Activated naive CD8-positive, alpha-beta T cell treated with anti-CD3 and anti-CD28 coated beads, Interleukin-2, amount 10 ng/mL, durations not matched to agents 7 days and 5 days (primary cell): ENCODE data around the gene ARHGAP12. TPM values are rescaled to one million over a fixed set of nuclear protein-coding genes. Genes with fewer than 3 reads are reported as not detected.

Experiments used
- ATAC-seq: fragments of 150-1000 bp; cut with Tn5 transposase; one replicate; pipeline ENCODE4 v1.10.0; 2021; ENCODE audit warnings: low read depth, moderate library complexity
- POLR2A ChIA-PET: fragments of 350-600 bp; sonication (Branson Sonifier 250); formaldehyde crosslinking; loops from one replicate; lab custom pipeline; 2021; ENCODE audit warnings: antibody characterized with exemption; lab: Charles Lee
- DNase-seq: peaks from one replicate; pipeline ENCODE4 v3.0.0; 2021
- H3K27ac Mint-ChIP-seq: one replicate; pipeline ENCODE4 v1.8.0; 2022; ENCODE audit warnings: mild to moderate bottlenecking, mixed read lengths
- H3K27me3 Mint-ChIP-seq: one replicate; pipeline ENCODE4 v1.8.0; 2022; ENCODE audit warnings: mild to moderate bottlenecking, moderate library complexity, mixed read lengths
- H3K36me3 Mint-ChIP-seq: one replicate; pipeline ENCODE4 v1.8.0; 2021; ENCODE audit warnings: mild to moderate bottlenecking, mixed read lengths
- H3K4me1 Mint-ChIP-seq: one replicate; pipeline ENCODE4 v1.8.0; 2021; ENCODE audit warnings: mixed read lengths
- H3K4me3 Mint-ChIP-seq: one replicate; pipeline ENCODE4 v1.8.0; 2022; ENCODE audit warnings: mild to moderate bottlenecking, moderate library complexity, mixed read lengths
- H3K9me3 Mint-ChIP-seq: one replicate; pipeline ENCODE4 v1.8.0; 2021; ENCODE audit warnings: mixed read lengths
- total RNA-seq, 2 experiments: library from RNA; stranded (reverse); gene quantifications; one replicate each; pipeline ENCODE4 v1.2.3, GENCODE V29; 2021

Gene ARHGAP12
- total RNA-seq, 2 experiments from 2014 or later = 15.0 to 15.9 TPM

- ATAC-seq (peak; percentile 7), DNase-seq (no peak)
- Mint-ChIP-seq H3K4me3 (peak overlapping the region; percentile 91), H3K36me3 (no peaks in the 10 kb centered on the region), H3K4me1 (peaks cover 52% of the 10 kb centered on the region), H3K27ac (peak overlapping the region; percentile 84), H3K27me3 (peaks cover 6% of the 10 kb centered on the region), H3K9me3 (no peaks in the 10 kb centered on the region)
- POLR2A ChIA-PET = no interaction called here
These were observed 1.1 kb downstream of the ARHGAP12 start for GRCh38 chr10:31927565-31927883.

- Mint-ChIP-seq H3K4me1 (peaks cover 53% of the 10 kb centered on the region), H3K27me3 (peaks cover 4% of the 10 kb centered on the region), H3K9me3 (no peaks in the 10 kb centered on the region), H3K27ac (peak overlapping the region; percentile 84), H3K4me3 (peak overlapping the region; percentile 91), H3K36me3 (no peaks in the 10 kb centered on the region)
- DNase-seq = no peak
- no peak for ATAC-seq
- POLR2A ChIA-PET = no interaction called here
These were observed 1.7 kb downstream of the ARHGAP12 start for GRCh38 chr10:31926765-31927564.

- Mint-ChIP-seq H3K36me3 (peaks cover 3% of the 10 kb centered on the region), H3K27me3 (peaks cover 4% of the 10 kb centered on the region), H3K9me3 (no peaks in the 10 kb centered on the region), H3K4me1 (peaks cover 56% of the 10 kb centered on the region), H3K4me3 (no peak overlapping the region), H3K27ac (no peak overlapping the region)
- POLR2A ChIA-PET = no interaction called here
- DNase-seq = no peak
- ATAC-seq = no peak
These were observed 2.5 kb downstream of the ARHGAP12 start for GRCh38 chr10:31926160-31926559.

DNA sequence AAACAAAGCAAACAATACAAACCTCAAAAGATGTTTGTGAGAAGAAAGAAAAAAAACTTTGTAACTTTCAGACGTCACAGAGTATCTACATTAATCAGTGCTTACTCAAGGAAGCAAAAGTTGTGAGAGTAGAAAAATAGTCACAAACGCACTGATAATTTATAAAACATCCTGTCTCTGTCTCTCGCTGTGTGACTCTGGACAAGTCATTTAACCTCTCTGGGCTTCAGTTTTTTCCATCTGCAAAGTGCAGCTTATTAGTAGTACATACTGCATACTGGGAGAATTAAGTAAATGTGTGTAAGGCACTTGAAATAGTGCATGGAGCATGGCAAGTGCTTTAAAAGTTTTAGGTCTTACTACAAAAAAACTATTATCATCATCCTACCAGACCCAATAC, 3.8 kb downstream of the ARHGAP12 start:
- Mint-ChIP-seq H3K9me3 (no peaks in the 10 kb centered on the region), H3K4me3 (peak overlapping the region; percentile 37), H3K4me1 (peaks cover 54% of the 10 kb centered on the region), H3K36me3 (peaks cover 4% of the 10 kb centered on the region), H3K27ac (no peak overlapping the region), H3K27me3 (no peaks in the 10 kb centered on the region)
- ATAC-seq (no peak), DNase-seq (no peak)
- POLR2A ChIA-PET = no interaction called here

DNA sequence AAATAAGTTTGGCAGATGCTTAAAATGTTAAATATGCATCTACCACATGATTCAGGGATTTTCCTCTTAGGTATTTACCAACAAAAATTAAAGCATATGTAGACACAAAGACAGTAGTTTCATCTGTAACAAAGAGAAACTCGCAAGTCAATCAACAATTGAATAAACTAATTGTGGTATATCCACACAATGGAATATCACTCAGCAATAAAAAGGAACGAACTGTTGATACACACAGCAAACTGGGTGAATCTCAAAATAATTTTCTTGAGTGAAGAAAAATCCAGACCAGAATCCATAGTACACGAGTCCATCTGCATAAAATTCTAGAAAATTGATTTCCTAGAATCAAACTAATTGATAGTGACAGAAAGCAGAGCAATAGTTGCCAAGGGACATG, 5.2 kb downstream of the ARHGAP12 start:
- no peaks in the 10 kb centered on the region for H3K27me3 Mint-ChIP-seq
- H3K9me3 Mint-ChIP-seq = no peaks in the 10 kb centered on the region
- POLR2A ChIA-PET = no interaction called here
- ATAC-seq (no peak), DNase-seq (no peak)
- no peak overlapping the region for H3K4me3 Mint-ChIP-seq
- peaks cover 4% of the 10 kb centered on the region for H3K36me3 Mint-ChIP-seq
- H3K4me1 Mint-ChIP-seq = peaks cover 58% of the 10 kb centered on the region
- H3K27ac Mint-ChIP-seq = no peak overlapping the region

DNA sequence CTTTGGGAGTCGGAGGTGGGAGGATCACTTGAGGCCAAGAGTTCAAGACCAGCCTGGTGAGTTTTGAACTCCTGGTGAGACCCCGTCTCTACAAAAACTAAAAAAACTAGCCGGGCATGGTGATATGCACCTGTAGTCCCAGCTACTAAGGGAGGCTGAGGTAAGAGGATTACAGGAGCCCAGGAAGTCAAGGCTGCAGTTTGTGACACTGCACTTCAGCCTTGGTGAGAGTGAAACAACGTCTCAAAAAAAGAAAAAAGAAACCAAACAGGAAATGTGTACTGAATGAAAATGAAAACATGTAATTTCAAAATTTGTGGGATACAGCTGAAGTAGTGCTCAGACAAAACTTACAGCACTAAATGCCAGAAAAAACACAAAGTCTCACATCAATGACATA, 7.6 kb downstream of the ARHGAP12 start:
- POLR2A ChIA-PET = interaction anchor here (1.4 kb wide), 1 partner anchor 9 kb away, joined by 14 read pairs; no protein-coding TSS in a partner anchor
- H3K4me1 Mint-ChIP-seq = peaks cover 46% of the 10 kb centered on the region
- peaks cover 9% of the 10 kb centered on the region for H3K36me3 Mint-ChIP-seq
- H3K27ac Mint-ChIP-seq = peak overlapping the region; percentile 94
- DNase-seq (no peak), ATAC-seq (peak; percentile 75)
- H3K27me3 Mint-ChIP-seq = no peaks in the 10 kb centered on the region
- H3K9me3 Mint-ChIP-seq = peaks cover 2% of the 10 kb centered on the region
- H3K4me3 Mint-ChIP-seq = peak overlapping the region; percentile 83

GRCh38 chr10:31920538-31920937, 8.1 kb downstream of the ARHGAP12 start:
- Mint-ChIP-seq H3K4me3 (no peak overlapping the region), H3K9me3 (peaks cover 2% of the 10 kb centered on the region), H3K27ac (peak overlapping the region; percentile 94), H3K27me3 (no peaks in the 10 kb centered on the region), H3K4me1 (peaks cover 43% of the 10 kb centered on the region), H3K36me3 (peaks cover 9% of the 10 kb centered on the region)
- DNase-seq (no peak), ATAC-seq (no peak)
- POLR2A ChIA-PET = interaction anchor here (1.4 kb wide), 1 partner anchor 10 kb away, joined by 14 read pairs; no protein-coding TSS in a partner anchor

GRCh38 chr10:31918671-31919409, 9.8 kb downstream of the ARHGAP12 start:
- H3K4me1 Mint-ChIP-seq = peaks cover 39% of the 10 kb centered on the region
- POLR2A ChIA-PET = no interaction called here

DNA sequence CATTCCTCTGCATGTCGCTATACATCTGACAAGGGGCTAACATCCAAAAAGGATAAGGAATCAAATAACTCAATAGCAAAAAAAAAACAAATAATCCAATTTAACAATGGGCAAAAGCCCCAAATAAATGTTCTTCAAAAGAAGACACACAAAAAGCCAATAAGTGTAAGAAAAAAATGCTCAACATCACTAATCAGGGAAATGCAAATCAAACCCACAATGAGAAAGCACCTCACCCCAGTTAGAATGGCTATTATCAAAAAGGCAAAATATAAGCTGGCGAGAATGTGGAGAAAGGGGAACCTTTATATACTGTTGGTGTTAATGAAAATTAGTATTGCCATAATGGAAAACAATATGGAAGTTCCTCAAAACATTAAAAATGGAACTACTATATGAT, 14.3 kb downstream of the ARHGAP12 start:
- POLR2A ChIA-PET = interaction anchor here (0.7 kb wide), 1 partner anchor 337 kb away, joined by 3 read pairs; no protein-coding TSS in a partner anchor
- H3K4me1 Mint-ChIP-seq = peaks cover 30% of the 10 kb centered on the region
- no peak overlapping the region for H3K27ac Mint-ChIP-seq
- H3K9me3 Mint-ChIP-seq = peaks cover 2% of the 10 kb centered on the region
- H3K4me3 Mint-ChIP-seq = no peak overlapping the region
- no peak for DNase-seq
- peaks cover 14% of the 10 kb centered on the region for H3K36me3 Mint-ChIP-seq
- no peaks in the 10 kb centered on the region for H3K27me3 Mint-ChIP-seq
- ATAC-seq = no peak

More at GRCh38 chr10:31918671-31919409, 9.8 kb downstream of the ARHGAP12 start:
- H3K9me3 Mint-ChIP-seq = peaks cover 2% of the 10 kb centered on the region
- H3K4me3 Mint-ChIP-seq = peak overlapping the region; percentile 6
- no peaks in the 10 kb centered on the region for H3K27me3 Mint-ChIP-seq
- no peak for DNase-seq
- ATAC-seq = no peak
- H3K36me3 Mint-ChIP-seq = peaks cover 12% of the 10 kb centered on the region
- peak overlapping the region; percentile 53 for H3K27ac Mint-ChIP-seq

DNA sequence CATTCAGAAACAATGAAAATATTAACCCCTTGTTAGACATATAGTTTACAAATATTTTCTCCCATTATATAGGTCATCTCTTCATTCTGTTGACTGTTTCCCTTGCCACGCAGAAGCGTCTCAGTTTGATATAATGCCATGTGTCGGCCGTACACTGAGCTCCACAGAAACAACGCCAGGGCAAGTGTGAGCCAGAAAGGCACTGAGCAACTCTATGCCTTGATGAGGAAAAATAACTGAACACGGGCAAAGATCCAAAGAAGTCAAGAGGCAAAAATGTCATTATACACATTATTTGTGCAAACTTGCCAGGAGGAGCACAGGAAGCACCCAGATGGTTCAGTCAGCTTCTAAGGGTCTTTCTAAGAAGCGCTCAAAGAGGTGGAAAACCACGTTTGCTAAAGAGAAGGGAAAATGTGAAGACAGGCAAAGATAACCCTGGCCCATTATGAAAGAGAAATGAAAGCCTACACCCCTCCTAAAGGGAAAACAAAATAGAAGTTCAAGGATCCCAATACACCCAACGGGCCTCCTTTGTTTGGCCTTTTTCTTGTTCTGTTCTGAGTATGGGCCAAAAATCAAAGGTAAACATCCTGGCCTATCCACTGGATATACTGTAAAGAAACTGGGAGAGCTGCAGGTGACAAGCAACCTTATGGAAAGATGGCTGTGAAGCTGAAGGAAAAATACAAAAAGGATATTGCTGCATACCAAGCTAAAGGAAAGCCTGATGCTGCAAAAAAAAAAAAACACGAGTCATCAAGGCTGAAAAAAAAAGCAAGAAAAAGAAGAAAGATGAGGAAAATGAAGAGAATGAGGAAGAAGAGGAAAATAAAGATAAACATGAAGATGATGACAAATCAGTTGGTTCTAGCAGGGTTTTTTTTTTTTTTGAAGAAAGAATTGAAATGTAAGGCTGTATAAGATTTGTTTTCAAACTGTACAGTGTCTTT, 15.5 kb downstream of the ARHGAP12 start:
- Mint-ChIP-seq H3K9me3 (peaks cover 4% of the 10 kb centered on the region), H3K27ac (peak overlapping the region; percentile 2), H3K4me3 (peak overlapping the region; percentile 19), H3K36me3 (peaks cover 19% of the 10 kb centered on the region), H3K4me1 (peaks cover 23% of the 10 kb centered on the region), H3K27me3 (no peaks in the 10 kb centered on the region)
- no peak for DNase-seq
- no peak for ATAC-seq
- POLR2A ChIA-PET = interaction anchor here (0.7 kb wide), 1 partner anchor 20 kb away, joined by 5 read pairs; no protein-coding TSS in a partner anchor

DNA sequence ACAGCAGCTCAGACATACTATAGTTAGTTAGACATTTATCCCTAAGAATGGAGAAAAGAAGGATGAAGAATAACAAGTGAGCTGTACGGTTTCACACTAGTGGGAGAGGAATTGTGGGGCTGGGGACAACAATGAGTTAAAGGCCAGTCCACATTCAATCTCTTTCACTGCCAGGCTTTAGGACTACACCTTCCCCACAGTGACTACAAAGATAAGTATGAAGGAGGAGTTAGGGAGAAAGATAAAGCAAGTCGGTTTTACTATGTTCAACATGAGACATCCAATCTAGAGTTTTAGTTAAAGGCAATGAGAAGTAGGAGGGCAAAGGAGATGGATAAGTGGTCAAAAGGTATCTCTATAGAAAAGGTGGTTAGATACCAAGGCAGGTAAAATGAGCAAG, 16.3 kb downstream of the ARHGAP12 start:
- ATAC-seq (no peak), DNase-seq (no peak)
- POLR2A ChIA-PET = no interaction called here
- peaks cover 2% of the 10 kb centered on the region for H3K9me3 Mint-ChIP-seq
- peaks cover 20% of the 10 kb centered on the region for H3K4me1 Mint-ChIP-seq
- H3K4me3 Mint-ChIP-seq = no peak overlapping the region
- peak overlapping the region; percentile 7 for H3K27ac Mint-ChIP-seq
- H3K27me3 Mint-ChIP-seq = no peaks in the 10 kb centered on the region
- peaks cover 16% of the 10 kb centered on the region for H3K36me3 Mint-ChIP-seq

DNA sequence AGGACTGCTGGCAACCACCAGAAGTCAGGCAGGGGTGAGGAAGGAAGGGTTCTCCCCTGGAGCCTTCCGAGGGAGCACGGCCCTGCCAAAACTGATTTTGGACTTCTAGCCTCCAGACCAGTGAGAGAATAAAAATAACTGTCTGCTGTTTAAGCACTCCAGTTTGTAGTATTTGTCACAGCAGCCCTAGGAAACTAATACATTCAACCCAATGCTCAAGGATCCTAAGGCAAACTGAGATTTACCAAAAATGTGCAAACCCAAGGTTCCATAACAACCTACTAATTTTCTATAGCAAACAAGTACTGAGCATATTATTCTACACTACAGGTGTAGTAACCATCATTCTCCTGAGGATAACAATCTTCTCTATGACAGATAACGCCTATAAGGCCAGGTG, 18.6 kb downstream of the ARHGAP12 start:
- H3K36me3 Mint-ChIP-seq = peaks cover 26% of the 10 kb centered on the region
- no peak overlapping the region for H3K4me3 Mint-ChIP-seq
- H3K9me3 Mint-ChIP-seq = peaks cover 1% of the 10 kb centered on the region
- peaks cover 23% of the 10 kb centered on the region for H3K4me1 Mint-ChIP-seq
- no peak overlapping the region for H3K27ac Mint-ChIP-seq
- no peaks in the 10 kb centered on the region for H3K27me3 Mint-ChIP-seq
- DNase-seq (no peak), ATAC-seq (no peak)
- POLR2A ChIA-PET = no interaction called here

DNA sequence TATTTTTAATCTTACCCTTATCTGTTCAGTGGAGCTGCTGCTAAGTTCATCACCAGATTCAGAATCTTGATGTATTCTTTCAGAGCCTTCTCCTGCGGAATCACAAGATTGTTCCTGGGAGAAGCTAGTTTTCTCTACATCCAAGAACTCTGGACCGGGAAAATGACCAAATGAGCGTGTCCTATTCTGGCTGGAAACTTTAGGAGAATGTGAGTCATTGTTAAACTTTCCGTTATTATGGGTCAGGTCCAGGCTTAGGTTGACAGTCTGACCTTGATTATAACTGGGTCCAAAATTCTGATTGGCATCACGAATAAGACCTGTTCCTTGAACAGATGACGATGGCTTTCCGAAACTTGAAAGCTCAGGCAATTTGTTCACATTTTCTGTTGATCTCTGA, 20.5 kb downstream of the ARHGAP12 start:
- Mint-ChIP-seq H3K4me3 (no peak overlapping the region), H3K27me3 (no peaks in the 10 kb centered on the region), H3K9me3 (peaks cover 1% of the 10 kb centered on the region), H3K27ac (no peak overlapping the region), H3K4me1 (peaks cover 11% of the 10 kb centered on the region), H3K36me3 (peaks cover 21% of the 10 kb centered on the region)
- POLR2A ChIA-PET = no interaction called here
- DNase-seq = no peak
- ATAC-seq = no peak
